ENCODE measurements around the gene USP21. TPM values are rescaled to one million over a fixed set of nuclear protein-coding genes. Genes with fewer than 3 reads are reported as not detected.

The USP21 gene
- total and polyA plus RNA-seq, 2 of the 8 experiments (the other 6 are each of a cell fraction or from before 2014, with no cell fraction given) = 23.9 to 36.3 TPM

GRCh38 chr1:161187311-161187710 lies 28.0 kb downstream of the USP21 start:
- WGBS, 2 experiments (ENCODE audit: extremely low coverage in 1 of 2, insufficient coverage in 1 of 2, insufficient read length in 1 of 2, insufficient replicate concordance in 2 of 2, low coverage in 1 of 2, low lambda C conversion rate in 2 of 2, missing lambda C conversion rate in 1 of 2) = 85% methylated on average over 3 of the region's 3 CpGs; no CpG with 5 or more reads in 1 of the 2 experiments

More at GRCh38 chr1:161187311-161187710, 28.0 kb downstream of the USP21 start:
- no peak overlapping the region for H3K56ac ChIP-seq (replicated peaks; ENCODE audit: insufficient read length, low read depth, low read length)
- CTCF ChIA-PET (ENCODE audit: partially characterized antibody) = interaction anchor here (0.8 to 1.1 kb wide), 3 partner anchors 10 to 23 kb away, joined by 3 to 4 read pairs (median 3); partner anchors contain the start of genes ADAMTS4 and B4GALT3
- no peak overlapping the region for H3K4me2 ChIP-seq (ENCODE audit: insufficient read depth in 1 of 2, low read depth in 2 of 2, low read length in 2 of 2)
- H3K36me3 ChIP-seq (ENCODE audit: control insufficient read depth in 2 of 4, insufficient read depth in 4 of 4, low read length in 3 of 4) = peaks cover 4 to 12% (median 7%) of the 10 kb centered on the region in 4 experiments; a peak in 4 of 8 replicates
- no peak overlapping the region; the same call in 1 of the 2 replicates for H3K27ac ChIP-seq (ENCODE audit: low read depth, low read length)
- H3K23me2 ChIP-seq (ENCODE audit: low read depth, low read length) = no peaks in the 10 kb centered on the region; the same call in 1 of the 2 replicates
- no peak overlapping the region for H3K14ac ChIP-seq (ENCODE audit: insufficient read length)
- no peak overlapping the region for H3K4me3 ChIP-seq (ENCODE audit: extremely low read depth in 1 of 4, insufficient read depth in 2 of 4, low read depth in 3 of 4, low read length in 4 of 4)
- no peak overlapping the region for H4K5ac ChIP-seq (ENCODE audit: insufficient read length, low read depth, low read length)
- H2BK15ac ChIP-seq (ENCODE audit: low read length) = no peak overlapping the region
- no peak overlapping the region for H2BK5ac ChIP-seq (ENCODE audit: low read depth, low read length)
- no peak overlapping the region for H3K18ac ChIP-seq (ENCODE audit: extremely low read depth, low read length)
- no peaks in the 10 kb centered on the region; a peak in 1 of 7 replicates for H3K27me3 ChIP-seq (replicated peaks in 1 of 4; ENCODE audit: control insufficient read depth in 3 of 4, extremely low read depth in 1 of 4, insufficient read depth in 3 of 4, low read length in 3 of 4)
- FAIRE-seq (no peak), DNase-seq (ENCODE audit: low read depth in 1 of 2, low spot score in 2 of 2) (no peak)
- no peaks in the 10 kb centered on the region for H3K9me3 ChIP-seq (ENCODE audit: insufficient read depth in 2 of 2, low read depth in 1 of 2, low read length in 1 of 2)
- no peak for TF ChIP-seq SAP30 (IDR thresholded peaks at IDR 0.05; ENCODE audit: insufficient read depth, insufficient replicate concordance, low read length)
- TF ChIP-seq CHD2 (IDR thresholded peaks at IDR 0.05; ENCODE audit: low read length) = no peak
- no peak for TF ChIP-seq RXRA (IDR thresholded peaks at IDR 0.05; ENCODE audit: insufficient read depth, low read depth, low read length)
- TF ChIP-seq SP1 (IDR thresholded peaks at IDR 0.05; ENCODE audit: low read depth, low read length) = no peak
- TF ChIP-seq SIN3A (conservative IDR thresholded peaks at IDR 0.05 in 1 of 2, IDR thresholded peaks at IDR 0.05 in 1 of 2; ENCODE audit: low read depth in 1 of 2, low read length in 2 of 2) = no peak
- no peak for TF ChIP-seq CHD1 (IDR thresholded peaks at IDR 0.05; ENCODE audit: low read depth, low read length)
- no peak overlapping the region for H2BK20ac ChIP-seq (ENCODE audit: low read length)
- no peaks in the 10 kb centered on the region for H3K79me1 ChIP-seq (ENCODE audit: low read depth, low read length)
- no peak overlapping the region for H2AFZ ChIP-seq (ENCODE audit: low read length)
- H2AK5ac ChIP-seq (ENCODE audit: low read depth, low read length) = no peak overlapping the region
- no peak overlapping the region for H4K8ac ChIP-seq (ENCODE audit: extremely low read depth, insufficient read depth, low read length)
- no peak overlapping the region for H3K9ac ChIP-seq (replicated peaks in 1 of 4; ENCODE audit: extremely low read depth in 1 of 4, low read depth in 3 of 4, low read length in 3 of 4)
- H4K91ac ChIP-seq (replicated peaks; ENCODE audit: insufficient read length, low read length) = no peak overlapping the region
- POLR2A ChIA-PET (ENCODE audit: partially characterized antibody) = interaction anchor here (1.4 kb wide), 1 partner anchor 9 kb away, joined by 3 read pairs; no protein-coding TSS in a partner anchor
- H3K79me2 ChIP-seq (ENCODE audit: control insufficient read depth in 1 of 2, insufficient read depth in 2 of 2, low read length in 2 of 2) = no peaks in the 10 kb centered on the region
- H4K20me1 ChIP-seq (replicated peaks in 1 of 2; ENCODE audit: control insufficient read depth in 1 of 2, insufficient read depth in 2 of 2, low read length in 2 of 2) = no peaks in the 10 kb centered on the region
- no peak overlapping the region for H3K4ac ChIP-seq (replicated peaks; ENCODE audit: insufficient read length, low read depth, low read length)
- H3K4me1 ChIP-seq (replicated peaks in 1 of 4; ENCODE audit: control insufficient read depth in 3 of 4, insufficient read depth in 4 of 4, low read length in 3 of 4) = no peaks in the 10 kb centered on the region; a peak in 1 of 7 replicates
- no peak overlapping the region for H2BK120ac ChIP-seq (replicated peaks; ENCODE audit: low read depth, low read length)
- no peak overlapping the region for H3K23ac ChIP-seq (ENCODE audit: insufficient read length)
- no peak overlapping the region for H2BK12ac ChIP-seq (ENCODE audit: low read depth, low read length)
